HG02884 (cell line): Measurements from ENCODE around the gene MEGF6.

ENCODE experiments used
- ATAC-seq: cut with Tn5 transposase; IDR thresholded peaks from one replicate; pipeline ENCODE4 v1.9.1; 2021; ENCODE audit warnings: mild to moderate bottlenecking, moderate library complexity; ENCODE audit not compliant: unreplicated experiment

Gene MEGF6

DNA sequence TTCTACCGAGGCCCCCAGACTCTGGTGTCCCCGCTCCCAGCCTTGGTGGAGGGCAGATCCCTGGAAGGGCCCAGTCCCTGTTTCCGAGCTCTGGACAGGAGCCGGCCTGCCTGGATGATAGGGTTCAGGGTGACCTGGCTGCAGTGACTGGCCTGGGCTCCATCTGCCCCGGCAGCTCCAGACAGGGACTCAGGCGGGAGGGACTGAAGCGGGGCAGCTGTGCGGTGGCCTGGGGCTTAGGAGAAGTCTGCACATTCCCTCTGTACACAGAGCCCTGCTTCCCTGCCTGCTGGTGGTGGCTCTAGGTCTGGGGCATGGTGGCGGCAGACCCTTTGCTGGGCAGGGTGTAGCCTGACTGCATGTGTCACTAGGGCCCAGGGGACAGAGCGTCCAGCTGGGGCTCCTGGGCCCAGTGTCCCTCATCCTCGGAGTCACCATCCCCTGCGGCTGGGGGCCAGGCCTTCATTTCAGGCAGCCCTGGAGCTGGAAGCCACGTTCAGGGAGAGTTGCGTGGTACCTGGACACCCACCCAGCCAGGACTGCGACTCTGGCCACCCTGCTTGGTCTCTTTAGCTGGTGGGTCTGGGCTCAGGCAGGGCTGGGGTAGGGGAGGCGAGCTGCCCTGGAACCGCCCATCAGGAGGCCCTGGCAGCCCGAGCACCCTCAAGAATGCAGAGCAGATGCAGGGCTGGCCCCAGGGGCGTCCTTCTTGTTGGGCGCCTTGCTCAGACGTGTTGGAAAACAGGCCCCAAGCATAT is 147.2 kb downstream of the MEGF6 start:
- no peak for ATAC-seq

DNA sequence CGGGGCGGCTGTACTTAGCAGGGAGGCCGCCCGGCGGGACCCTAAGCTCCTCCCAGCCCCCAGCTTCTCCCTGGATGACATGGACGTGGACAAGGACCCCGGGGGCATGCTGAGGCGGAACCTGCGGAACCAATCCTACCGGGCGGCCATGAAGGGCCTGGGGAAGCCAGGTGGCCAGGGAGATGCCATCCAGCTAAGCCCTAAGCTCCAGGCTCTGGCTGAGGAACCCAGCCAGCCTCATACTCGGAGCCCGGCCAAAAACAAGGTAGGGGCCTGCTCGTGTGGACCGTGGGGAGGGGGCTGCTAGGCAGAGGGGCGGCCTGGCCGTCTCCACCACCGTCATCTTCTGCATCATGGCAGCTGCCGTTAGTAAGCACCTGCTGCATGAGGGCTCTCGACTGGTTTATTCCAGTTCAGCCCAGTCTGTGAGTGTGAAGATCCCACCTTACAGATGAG is 147.9 kb downstream of the MEGF6 start:
- ATAC-seq: no peak

GRCh38 chr1:3463013-3463385 is 148.3 kb downstream of the MEGF6 start:
- no peak for ATAC-seq

DNA sequence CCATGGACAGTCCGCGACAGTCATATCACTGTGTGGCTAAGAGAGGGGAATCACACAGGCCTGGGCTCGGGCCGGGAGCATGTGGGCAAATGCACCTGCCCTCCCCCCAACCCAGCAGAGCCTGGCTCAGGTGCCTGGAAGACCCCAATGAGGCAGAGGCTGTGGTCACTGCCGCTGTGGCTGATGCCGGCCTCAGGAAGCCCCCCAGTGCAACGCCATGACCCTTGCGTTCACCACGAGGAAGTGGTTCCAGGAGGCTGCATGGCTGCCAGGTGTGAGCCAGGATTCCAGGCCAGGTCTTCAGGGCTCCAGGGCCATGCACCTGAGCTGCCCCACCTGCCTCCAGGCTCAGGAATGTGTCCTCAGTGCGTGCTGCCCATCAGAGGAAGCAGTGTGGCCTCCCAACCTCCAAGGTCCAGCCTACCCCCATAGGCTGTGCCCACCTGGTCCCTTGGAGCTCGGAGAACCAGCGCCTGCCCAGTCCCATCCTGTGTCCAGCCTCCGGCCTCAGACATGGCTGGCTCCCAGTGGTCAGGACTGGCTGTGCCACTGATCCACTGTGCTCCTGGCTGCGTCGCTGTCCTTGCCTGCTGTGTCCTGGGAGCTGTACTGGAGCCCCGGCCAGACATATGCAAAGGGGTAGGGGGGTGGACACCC is 148.8 kb downstream of the MEGF6 start:
- no peak for ATAC-seq

DNA sequence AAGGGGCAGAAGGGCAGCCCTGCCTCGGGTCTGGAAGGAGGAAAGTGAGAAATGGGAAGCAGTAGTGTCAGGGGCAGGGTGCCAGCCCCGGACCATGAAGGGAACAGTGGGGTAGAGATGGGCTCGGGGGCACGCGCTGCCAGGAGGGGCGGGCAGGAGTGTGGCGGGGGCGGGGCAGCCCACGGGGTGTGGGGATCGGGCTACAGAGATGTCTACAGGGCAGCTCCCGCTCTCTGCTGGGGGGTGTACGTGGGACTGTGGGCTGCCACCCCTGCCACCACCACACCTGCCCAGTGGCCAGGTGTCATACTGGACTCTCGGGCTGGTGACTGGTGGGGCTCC is 149.4 kb downstream of the MEGF6 start:
- ATAC-seq: no peak

DNA sequence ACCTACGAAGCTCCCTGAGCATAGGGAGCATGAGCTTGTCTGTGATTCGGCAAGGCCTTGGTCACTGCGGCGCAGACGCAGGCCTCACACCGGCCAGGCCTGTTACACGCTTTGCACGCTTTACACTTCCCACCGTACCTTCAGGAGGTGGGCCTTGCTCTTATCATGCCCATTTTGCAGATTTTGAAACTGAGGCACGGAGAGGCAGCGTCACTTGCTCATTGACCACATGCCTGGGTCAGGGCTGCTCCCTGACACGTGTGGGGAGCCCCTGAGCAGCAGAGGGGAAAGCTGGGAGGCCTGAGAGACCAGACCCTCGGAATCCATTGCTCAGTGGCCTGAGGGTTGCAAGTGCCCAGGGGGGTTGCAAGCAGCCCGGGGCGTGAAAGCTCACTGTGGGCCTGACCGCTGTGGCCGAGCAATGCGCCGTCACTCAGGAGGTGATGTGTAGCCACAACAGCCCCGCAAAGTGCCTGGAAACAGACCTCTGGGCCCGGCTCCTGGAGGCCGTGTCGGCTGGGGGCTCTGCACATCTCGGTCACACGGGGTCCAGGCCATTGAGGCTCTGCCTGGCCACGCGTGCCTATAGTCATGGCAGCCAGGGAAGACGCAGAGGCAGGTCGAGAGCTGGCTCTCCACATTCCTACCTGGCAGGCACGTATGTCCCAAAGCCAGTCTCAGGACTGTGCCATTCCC is 149.9 kb downstream of the MEGF6 start:
- ATAC-seq: no peak

DNA sequence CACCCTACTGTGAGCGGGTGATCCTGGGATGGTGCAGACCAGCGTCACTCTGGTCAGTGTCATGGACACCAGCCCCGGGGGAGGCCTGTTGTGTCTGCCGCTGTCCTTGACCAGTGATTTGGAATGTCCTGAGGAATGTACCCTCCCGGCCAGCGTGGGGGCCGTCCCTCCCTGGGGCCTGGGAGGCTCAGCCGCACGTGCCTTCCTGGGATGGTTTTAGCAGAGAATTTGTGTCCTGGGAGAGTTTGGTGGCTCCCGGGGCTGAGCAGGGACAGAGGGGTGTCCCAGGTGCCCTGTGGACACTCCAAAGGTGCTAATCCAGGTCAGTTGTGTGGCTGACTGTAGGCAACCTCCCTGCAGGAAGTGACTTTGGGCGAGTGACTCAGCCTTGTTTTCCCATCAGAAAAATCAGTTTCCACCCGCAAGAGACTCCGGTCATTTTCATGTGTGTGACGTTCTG is 150.6 kb downstream of the MEGF6 start:
- ATAC-seq: no peak

DNA sequence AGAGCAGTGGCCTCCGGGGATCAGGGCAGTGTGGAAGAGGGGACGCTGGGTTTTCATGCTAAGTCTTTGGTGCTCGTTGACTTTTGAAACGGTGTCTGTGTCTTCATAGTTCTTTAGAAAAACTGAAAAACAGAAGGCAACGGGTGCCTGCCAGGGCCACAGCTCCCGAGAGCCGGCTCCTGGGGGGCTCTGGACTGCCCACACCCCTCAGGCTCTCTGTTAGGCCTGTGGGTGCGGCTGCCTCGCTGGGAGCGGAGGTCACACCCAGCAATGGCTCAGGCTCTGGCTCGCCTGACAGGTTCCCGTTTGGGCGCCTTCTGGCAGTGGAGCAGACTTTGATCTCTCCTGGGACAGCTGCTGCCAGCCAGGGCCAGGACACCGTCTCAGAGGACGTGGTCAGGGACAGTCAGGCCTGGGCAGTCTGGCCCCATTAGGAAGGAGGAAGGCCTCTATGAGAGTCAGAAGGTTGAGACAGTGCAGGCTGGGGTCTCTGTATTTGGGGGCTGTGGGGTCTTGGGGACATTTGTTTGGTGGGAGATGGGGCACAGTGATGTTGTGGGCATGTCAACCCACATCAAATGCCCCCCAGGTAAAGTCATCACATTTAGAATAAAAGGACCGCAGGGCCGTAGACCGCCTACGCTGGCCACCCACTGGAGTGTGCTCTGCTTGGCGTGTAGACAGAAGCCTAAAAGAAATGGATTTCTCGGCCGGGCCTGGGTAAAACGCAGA is 151.2 kb downstream of the MEGF6 start:
- ATAC-seq: no peak

DNA sequence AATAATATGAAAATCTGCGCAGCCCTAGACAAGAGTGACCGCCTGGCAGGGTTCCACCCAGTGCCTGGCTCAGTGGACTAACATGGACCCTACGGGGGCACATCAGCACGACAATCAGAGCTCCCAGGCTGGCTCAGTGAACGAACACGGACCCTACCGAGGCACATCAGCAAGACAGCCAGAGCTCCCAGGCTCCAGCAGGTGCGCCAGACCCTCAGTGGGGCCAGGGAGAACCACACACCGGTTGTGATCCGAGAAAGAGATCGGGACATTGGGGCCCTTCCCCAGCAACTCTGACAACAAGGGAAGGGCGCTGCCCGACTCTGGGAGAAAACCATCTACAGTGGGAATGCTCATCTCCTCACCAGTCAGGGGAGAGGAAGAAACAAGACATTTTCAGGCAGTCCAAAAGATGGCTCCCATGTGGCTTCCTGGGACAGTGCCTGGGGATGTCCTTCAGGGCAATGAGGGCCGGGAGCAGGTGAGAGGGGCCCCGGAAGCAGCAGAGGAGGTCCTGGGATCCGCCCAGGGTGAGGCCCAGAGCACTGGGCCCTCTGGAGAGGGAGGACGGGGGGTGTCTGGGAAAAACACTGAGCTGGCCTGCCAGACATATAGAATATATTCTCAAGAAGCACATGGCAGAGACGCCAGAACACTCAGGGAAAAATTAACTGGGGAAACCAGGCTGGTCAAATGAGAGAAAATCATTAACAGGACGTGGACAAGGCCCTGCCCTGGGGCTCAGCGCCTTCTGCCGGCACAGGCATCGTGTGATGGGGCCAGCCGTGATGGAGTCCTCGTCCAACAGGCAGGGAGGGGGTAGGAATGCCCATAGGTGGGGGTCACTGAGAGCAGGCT is 152.0 kb downstream of the MEGF6 start:
- ATAC-seq: no peak

GRCh38 chr1:3457910-3458883 is 153.1 kb downstream of the MEGF6 start:
- ATAC-seq: no peak

GRCh38 chr1:3456964-3457909 is 154.1 kb downstream of the MEGF6 start:
- ATAC-seq: no peak

GRCh38 chr1:3456449-3456963 is 154.8 kb downstream of the MEGF6 start:
- ATAC-seq: no peak

GRCh38 chr1:3455670-3456448 is 155.4 kb downstream of the MEGF6 start:
- ATAC-seq: no peak

DNA sequence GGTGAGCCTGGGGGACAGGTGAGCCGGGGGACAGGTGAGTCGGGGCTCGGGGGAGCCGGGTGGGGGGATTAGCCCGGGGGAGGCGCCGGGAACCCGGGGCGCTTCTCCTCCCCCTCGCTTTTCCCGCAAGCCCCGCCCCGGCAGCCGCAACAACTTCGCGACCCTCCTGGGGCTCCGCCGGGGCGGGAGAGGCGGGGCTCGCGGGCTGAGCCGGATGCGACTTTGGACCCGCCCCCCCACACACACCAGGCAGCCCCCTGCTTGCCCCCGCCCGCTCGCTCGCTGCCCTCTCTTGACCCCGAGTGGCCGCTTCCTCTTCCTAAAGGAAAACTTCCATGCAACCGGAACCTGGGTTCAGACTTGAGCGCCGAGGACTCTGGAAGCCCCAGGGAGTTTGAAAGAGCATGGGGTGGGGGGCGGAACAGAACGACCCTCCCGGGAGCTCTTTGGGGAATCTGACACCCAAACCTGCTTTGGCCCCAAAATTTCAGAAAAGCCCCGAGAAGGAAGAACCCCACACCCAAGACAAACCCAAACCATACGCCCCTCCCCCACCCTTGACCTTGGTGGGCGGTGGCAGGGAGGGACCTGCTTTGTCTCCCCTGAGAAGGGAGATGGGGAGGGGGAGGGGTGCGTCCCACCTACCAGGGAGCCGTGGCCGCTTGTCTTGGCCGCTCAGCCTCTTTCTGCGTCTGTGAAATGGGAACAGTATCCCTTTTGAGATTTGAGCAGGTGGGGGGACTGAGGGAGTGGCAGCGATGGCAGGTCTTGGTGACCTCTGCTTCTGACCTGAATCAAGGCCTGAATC is 156.3 kb downstream of the MEGF6 start:
- no peak for ATAC-seq

DNA sequence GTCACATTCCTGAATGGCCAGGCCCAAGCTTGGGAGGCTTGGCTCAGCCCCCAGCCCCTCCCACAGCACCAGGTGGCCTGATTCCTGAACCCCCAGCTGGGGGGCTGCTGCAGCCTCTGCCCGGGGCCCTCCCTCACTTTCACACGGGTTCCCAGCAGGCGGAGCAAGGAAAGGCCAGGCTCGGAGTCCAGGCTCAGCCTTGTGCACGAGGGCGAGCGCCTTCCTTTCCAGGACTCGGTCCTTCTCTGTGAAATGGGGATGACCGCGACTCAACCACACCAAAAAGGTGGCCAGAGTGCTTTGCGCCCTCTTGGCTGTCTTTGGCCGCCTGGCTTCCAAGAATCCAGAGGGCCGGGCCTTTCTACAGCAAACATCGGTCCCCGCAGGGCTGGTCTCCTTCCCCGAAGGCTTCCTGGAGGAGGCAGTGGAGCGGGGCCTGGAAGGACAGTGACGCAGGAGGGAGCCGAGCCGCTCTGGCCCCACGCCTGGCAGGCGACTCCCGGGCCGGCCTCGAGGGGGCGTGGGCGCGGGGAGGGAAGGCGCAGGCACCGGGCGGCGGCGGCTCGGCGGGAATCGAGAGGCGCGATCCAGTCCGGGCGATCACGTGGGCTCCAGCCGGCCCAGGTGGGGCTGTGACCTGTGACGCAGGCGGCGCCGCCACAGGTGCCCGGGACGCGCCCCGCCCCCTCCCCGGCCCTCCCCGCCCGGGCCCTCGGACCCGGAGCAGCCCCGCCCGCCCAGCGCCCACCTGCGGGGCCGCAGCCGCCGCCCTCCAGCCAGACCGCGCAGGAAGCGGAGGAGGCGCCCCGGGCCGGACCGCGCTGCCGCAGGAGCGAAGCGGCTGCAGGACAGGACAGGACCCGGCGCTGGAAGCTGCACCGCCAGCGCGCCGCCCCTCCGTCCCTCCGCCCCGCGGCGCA is 157.2 kb downstream of the MEGF6 start, which contains the start of gene ARHGEF16:
Gene ARHGEF16 (plus strand): TSS at position 775 of the 920 bp plus-strand sequence. CDS start 8,420 bp downstream, outside the sequence.
- no peak for ATAC-seq
